SIG-M5 treated with dmso at 0.1 percent for 504 hours (cell line): ENCODE results near the gene FAM89B.
"Not testable (repeated sequence)": the region's sequence is repeated elsewhere in the genome, so short reads cannot be mapped to it uniquely, and the experiment has no call there.

Experiments used
- DNase-seq: peaks from one replicate; lab custom pipeline; 2025; ENCODE audit not compliant: unreplicated experiment; lab: John Stamatoyannopoulos, UW

The FAM89B gene

DNA sequence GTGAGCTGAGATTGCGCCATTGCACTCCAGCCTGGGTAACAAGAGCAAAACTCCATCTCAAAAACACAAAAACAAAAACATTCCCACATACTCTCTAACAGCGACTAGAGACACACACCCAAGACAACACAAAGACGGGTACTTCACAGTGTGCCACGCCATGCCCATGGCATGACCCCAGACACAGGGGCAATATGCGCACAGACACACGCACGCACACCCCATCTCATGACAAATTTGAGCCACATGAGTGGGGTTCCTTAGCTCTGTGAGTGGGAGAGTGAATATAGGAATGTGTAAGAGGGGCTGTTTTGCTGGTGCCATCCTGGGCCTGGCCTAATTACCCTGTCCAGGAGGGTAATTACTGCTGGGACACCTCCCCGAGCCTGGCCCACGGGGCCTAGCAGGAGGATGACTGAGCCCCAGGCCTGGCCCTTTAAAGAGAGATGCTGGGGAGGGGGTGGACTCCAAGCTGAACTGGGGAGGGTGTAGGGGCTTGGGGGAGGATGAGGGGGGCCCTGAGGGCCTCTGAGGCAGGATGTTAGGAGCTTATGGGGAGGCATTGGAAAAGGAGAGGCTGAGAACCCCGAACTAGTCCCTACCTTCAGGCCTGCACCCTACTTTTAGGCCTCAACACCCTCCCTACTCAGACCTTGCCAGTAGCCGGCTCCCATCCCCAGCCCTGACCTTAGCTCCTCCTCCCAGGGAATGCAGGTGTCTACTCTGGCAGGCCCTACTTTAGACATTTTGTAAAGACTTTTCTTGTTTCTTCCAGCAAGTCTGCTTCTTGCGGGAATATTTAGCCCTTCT is 15.7 kb upstream of the FAM89B start:
- DNase-seq, result no peak

- DNase-seq, result no peak
Measured at GRCh38 chr11:65557280-65558001, 14.9 kb upstream of the FAM89B start.

DNA sequence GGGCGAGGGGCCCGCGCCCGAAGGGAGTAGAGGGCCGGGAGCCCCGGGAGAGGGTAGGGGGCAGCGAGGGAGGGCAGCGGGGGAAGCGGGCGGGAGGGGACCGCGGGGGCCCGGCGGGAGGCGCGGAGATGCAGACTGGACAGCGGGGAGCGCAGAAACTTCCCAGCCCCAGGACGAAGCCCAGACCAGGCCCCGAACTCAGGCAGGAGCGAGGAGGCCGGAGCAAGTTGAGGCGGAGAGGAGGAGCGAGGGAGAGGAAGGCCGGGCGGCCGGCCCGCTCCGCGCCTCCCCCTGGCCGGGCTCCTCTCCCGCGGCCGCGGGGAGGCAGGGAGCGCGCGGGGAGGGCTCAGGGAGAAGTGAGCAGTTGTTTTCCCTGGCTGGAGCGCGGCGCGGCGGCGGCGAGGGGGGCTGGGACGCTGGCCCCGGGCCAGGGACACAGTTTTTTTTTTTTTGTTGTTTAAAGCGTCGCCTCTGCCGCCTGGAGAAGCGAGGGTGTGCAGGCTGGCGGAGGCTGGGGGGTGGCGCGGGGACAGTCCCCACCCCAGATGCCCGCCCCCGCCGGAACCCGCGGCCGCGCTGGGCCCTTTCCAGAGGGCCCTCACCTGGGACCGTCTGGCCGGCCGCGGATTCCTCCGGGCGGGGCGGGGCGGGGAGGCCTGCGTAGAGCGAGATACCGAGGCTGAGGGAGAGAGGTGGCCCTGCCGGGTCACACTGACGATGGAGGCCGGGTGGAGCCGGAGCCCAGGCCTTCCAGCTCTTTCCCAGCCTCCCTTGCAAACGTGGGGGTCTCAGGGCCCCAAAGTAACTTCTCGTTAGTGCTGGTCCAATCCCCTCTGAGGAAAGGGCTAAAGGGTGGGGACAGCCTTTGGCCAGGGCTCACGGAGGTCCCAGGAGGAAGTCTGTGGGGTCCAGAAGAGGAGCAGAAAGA is 14.1 kb upstream of the FAM89B start, which contains the start of gene LTBP3:
Gene LTBP3, minus strand, starts transcription at position 358 of the 928 bp plus-strand sequence. CDS start 400 bp downstream, outside the sequence.
- peak; percentile 19 for DNase-seq

- DNase-seq, result no peak
Measured at GRCh38 chr11:65558930-65559509, 13.3 kb upstream of the FAM89B start.

- DNase-seq, result no peak
Measured at GRCh38 chr11:65559535-65559934, 12.8 kb upstream of the FAM89B start.

- no peak for DNase-seq
Measured at GRCh38 chr11:65559951-65560537, 12.3 kb upstream of the FAM89B start.

GRCh38 chr11:65560555-65561418 is 11.6 kb upstream of the FAM89B start:
- DNase-seq, result no peak

DNA sequence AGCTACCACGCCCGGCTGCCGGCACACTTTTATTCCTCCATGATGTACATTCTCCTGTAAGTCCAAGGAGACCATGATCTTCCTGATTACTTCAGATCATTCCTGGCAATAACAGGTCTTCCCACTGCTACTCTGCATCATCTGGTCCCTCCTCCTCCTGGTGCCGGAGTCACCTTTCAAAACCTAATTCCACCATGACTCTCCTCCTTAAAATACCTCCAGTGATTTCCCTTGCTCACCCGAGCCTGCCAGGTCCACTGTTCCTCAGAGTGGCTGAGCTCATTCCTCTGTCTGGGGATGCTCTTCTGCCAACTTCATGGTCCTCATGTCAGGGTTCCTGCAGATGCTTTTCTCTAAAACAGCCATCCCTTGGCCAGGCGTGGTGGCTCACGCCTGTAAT is 10.3 kb upstream of the FAM89B start:
- no peak for DNase-seq

- DNase-seq, result no peak
Measured at GRCh38 chr11:65562788-65563187, 9.6 kb upstream of the FAM89B start.

- no peak for DNase-seq
Measured at GRCh38 chr11:65563601-65564000, 8.7 kb upstream of the FAM89B start.

- not testable (repeated sequence) for DNase-seq
Measured at GRCh38 chr11:65564879-65565559, 7.3 kb upstream of the FAM89B start.

DNA sequence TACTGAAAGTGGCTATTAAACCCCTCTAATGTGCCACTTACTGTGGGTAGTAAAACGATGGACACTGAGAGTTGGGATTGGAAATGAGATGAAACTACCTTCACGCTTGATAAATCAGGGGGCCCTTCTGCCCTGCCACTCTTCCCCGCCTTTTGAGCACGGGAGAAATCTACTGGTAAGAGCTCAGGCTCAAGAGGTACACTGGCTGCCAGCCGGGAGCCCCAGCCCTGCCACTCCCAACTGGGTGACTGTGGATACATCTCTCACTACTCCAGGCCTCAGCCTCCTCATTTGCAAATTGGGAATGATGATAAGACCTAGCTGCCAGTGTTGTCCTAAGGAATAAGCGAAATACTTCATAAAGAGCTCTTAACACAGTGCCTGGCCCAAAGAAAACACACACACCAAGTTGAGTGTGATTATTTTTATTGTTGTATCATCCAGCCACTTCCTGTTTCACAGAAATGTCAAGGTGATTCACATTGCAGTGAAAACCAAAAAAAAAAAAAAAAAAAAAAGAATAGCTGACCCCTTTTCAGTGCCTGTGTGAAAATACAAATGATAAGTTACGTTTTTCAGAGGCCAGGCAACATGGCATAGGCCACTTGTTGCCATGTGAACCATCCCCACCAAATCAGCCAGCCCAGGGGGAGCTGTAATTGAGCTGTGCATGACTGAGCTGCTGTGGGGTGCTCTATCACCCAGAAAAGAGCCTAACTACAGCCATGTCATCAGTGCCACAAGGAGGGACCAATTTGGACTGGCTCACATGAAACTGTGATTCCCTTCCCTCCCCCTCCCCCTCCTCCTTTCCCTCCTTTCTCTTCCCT is 6.5 kb upstream of the FAM89B start:
- DNase-seq, result no peak

DNA sequence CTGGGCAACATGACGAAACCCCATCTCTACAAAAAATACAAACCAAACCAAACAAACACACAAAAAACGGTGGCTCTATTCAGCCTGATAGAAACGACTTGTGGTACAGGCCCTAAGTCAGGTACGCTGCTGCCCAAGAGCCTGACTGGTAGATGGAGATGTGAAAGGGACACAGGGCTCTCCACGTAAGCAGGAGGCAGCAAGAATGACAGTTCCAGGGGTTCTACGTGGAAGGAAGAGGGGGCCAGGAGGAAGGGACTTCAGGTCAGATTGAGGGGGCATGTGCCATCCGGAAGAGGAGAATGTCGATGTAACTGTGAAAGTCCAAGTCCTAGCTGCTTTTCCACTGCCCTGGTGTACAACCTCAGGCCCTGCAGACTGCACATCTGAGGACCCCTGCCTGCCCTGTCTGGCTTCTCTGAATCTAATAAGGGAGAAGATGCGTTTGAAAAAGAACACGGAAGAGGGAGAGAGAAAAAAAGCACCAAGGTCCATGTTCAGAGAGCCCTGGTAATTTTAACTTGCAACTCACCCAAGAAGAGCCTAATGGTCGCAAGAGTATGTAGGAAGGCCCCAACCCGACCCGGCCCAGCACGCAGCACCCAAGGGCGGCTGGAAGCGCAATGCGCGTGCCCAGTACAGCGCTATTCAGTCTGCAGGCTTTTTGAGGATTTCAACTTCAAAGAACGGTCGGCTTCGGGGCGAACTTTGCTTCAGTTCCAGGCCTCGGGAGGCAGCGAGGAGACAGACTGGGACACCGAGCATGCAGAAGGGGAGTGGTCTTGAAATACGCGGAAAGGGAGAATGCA is 3.0 kb upstream of the FAM89B start:
- peak; percentile 49 for DNase-seq

- peak; percentile 99 for DNase-seq
Measured at GRCh38 chr11:65569973-65570918, 2.1 kb upstream of the FAM89B start, which contains the start of gene ZNRD2. TSS of gene ZNRD2 (plus strand) at chr11:65570477. CDS start at chr11:65570492, 15 bp downstream.

GRCh38 chr11:65571420-65571819 is 918 bp upstream of the FAM89B start:
- no peak for DNase-seq

- peak; percentile 34 for DNase-seq
Measured at GRCh38 chr11:65571940-65572339, 398 bp upstream of the FAM89B start.
